ENCODE data around the gene ATAD1.

- TF ChIP-seq CTCF (conservative IDR thresholded peaks at IDR 0.05; ENCODE audit: low read length) (no peak), EZH2phosphoT487 (IDR thresholded peaks at IDR 0.05; ENCODE audit: borderline replicate concordance) (no peak)
Observed at GRCh38 chr10:87843714-87844113, 25.7 kb upstream of the ATAD1 start.
